MG63 (cell line): ENCODE results near the gene ZBTB20. TPM values are rescaled to one million over a fixed set of nuclear protein-coding genes. Genes with fewer than 3 reads are reported as not detected.
A peak's percentile ranks its signal among the peaks of the same experiment; 100 is the strongest.

Experiments used
- DNase-seq: peaks from one replicate; pipeline ENCODE4 v3.0.0-alpha.2; 2020
- H3K27me3 ChIP-seq: fragments of 250-450 bp; sonication (Bioruptor Pico); 2 replicates; pipeline ENCODE4 v1.5.1; 2020; ENCODE audit warnings: mild to moderate bottlenecking, moderate library complexity
- H3K36me3 ChIP-seq: fragments of 250-450 bp; sonication (Bioruptor Pico); 2 replicates; pipeline ENCODE4 v1.5.1; 2020; ENCODE audit warnings: mild to moderate bottlenecking, moderate library complexity
- H3K4me3 ChIP-seq: fragments of 250-450 bp; sonication (Bioruptor Pico); 2 replicates; pipeline ENCODE4 v1.5.1; 2020; ENCODE audit warnings: mild to moderate bottlenecking, moderate library complexity
- H3K9me3 ChIP-seq: fragments of 250-450 bp; sonication (Bioruptor Pico); 2 replicates; pipeline ENCODE4 v1.5.1; 2020; ENCODE audit warnings: mild to moderate bottlenecking, moderate library complexity
- total RNA-seq: library from RNA; depleted of rRNA; stranded (reverse); fragments of >200 nt; shearing (Covaris generic); gene quantifications from 2 replicates; pipeline ENCODE4 v1.2.3, GENCODE V29; 2014; ENCODE audit warnings: low replicate concordance

Gene ZBTB20
- total RNA-seq, 1 experiment from 2014 or later = 6.5 TPM

GRCh38 chr3:114879059-114880031 lies 267.7 kb downstream of the ZBTB20 start:
- DNase-seq = peak; percentile 37
- no peaks in the 10 kb centered on the region for H3K36me3 ChIP-seq
- no peaks in the 10 kb centered on the region for H3K27me3 ChIP-seq
- no peaks in the 10 kb centered on the region for H3K9me3 ChIP-seq
- H3K4me3 ChIP-seq = no peak overlapping the region

- DNase-seq = no peak
- no peaks in the 10 kb centered on the region for H3K9me3 ChIP-seq
- H3K36me3 ChIP-seq = no peaks in the 10 kb centered on the region
These were observed 268.8 kb downstream of the ZBTB20 start for GRCh38 chr3:114878114-114878839.

GRCh38 chr3:114877378-114878113 lies 269.5 kb downstream of the ZBTB20 start:
- no peaks in the 10 kb centered on the region for H3K27me3 ChIP-seq
- H3K4me3 ChIP-seq = no peak overlapping the region
- no peak for DNase-seq
- H3K9me3 ChIP-seq = no peaks in the 10 kb centered on the region
- no peaks in the 10 kb centered on the region for H3K36me3 ChIP-seq

More at GRCh38 chr3:114878114-114878839, 268.8 kb downstream of the ZBTB20 start:
- Histone ChIP-seq H3K4me3 (no peak overlapping the region), H3K27me3 (no peaks in the 10 kb centered on the region)

- no peak for DNase-seq
- Histone ChIP-seq H3K4me3 (no peak overlapping the region), H3K27me3 (no peaks in the 10 kb centered on the region), H3K9me3 (no peaks in the 10 kb centered on the region), H3K36me3 (no peaks in the 10 kb centered on the region)
These were observed 272.5 kb downstream of the ZBTB20 start for GRCh38 chr3:114874522-114874971.

- Histone ChIP-seq H3K27me3 (no peaks in the 10 kb centered on the region), H3K4me3 (no peak overlapping the region), H3K36me3 (no peaks in the 10 kb centered on the region), H3K9me3 (no peaks in the 10 kb centered on the region)
- no peak for DNase-seq
These were observed 273.5 kb downstream of the ZBTB20 start for GRCh38 chr3:114873591-114873990.

GRCh38 chr3:114872588-114872987 lies 274.5 kb downstream of the ZBTB20 start:
- Histone ChIP-seq H3K9me3 (no peaks in the 10 kb centered on the region), H3K4me3 (no peak overlapping the region), H3K27me3 (no peaks in the 10 kb centered on the region), H3K36me3 (no peaks in the 10 kb centered on the region)
- no peak for DNase-seq

- no peaks in the 10 kb centered on the region for H3K9me3 ChIP-seq
- no peak for DNase-seq
- H3K27me3 ChIP-seq = no peaks in the 10 kb centered on the region
- H3K4me3 ChIP-seq = no peak overlapping the region
- no peaks in the 10 kb centered on the region for H3K36me3 ChIP-seq
These were observed 275.0 kb downstream of the ZBTB20 start for GRCh38 chr3:114872050-114872449.

- no peak overlapping the region for H3K4me3 ChIP-seq
- no peak for DNase-seq
- H3K9me3 ChIP-seq = no peaks in the 10 kb centered on the region
- no peaks in the 10 kb centered on the region for H3K36me3 ChIP-seq
- H3K27me3 ChIP-seq = no peaks in the 10 kb centered on the region
These were observed 279.1 kb downstream of the ZBTB20 start for GRCh38 chr3:114867835-114868503.

GRCh38 chr3:114867359-114867758 lies 279.7 kb downstream of the ZBTB20 start:
- no peaks in the 10 kb centered on the region for H3K36me3 ChIP-seq
- H3K9me3 ChIP-seq = no peaks in the 10 kb centered on the region
- no peak overlapping the region for H3K4me3 ChIP-seq
- no peak for DNase-seq
- no peaks in the 10 kb centered on the region for H3K27me3 ChIP-seq

GRCh38 chr3:114866430-114866829 lies 280.7 kb downstream of the ZBTB20 start:
- Histone ChIP-seq H3K4me3 (no peak overlapping the region), H3K27me3 (no peaks in the 10 kb centered on the region), H3K36me3 (no peaks in the 10 kb centered on the region), H3K9me3 (no peaks in the 10 kb centered on the region)
- no peak for DNase-seq

- no peak for DNase-seq
- H3K27me3 ChIP-seq = no peaks in the 10 kb centered on the region
- H3K9me3 ChIP-seq = no peaks in the 10 kb centered on the region
- no peak overlapping the region for H3K4me3 ChIP-seq
- no peaks in the 10 kb centered on the region for H3K36me3 ChIP-seq
These were observed 282.1 kb downstream of the ZBTB20 start for GRCh38 chr3:114864970-114865369.

GRCh38 chr3:114863848-114864247 lies 283.2 kb downstream of the ZBTB20 start:
- Histone ChIP-seq H3K36me3 (no peaks in the 10 kb centered on the region), H3K27me3 (no peaks in the 10 kb centered on the region), H3K9me3 (no peaks in the 10 kb centered on the region), H3K4me3 (no peak overlapping the region)
- DNase-seq = no peak

GRCh38 chr3:114861666-114862065 lies 285.4 kb downstream of the ZBTB20 start:
- Histone ChIP-seq H3K36me3 (no peaks in the 10 kb centered on the region), H3K9me3 (no peaks in the 10 kb centered on the region), H3K4me3 (no peak overlapping the region), H3K27me3 (no peaks in the 10 kb centered on the region)
- no peak for DNase-seq

GRCh38 chr3:114860531-114860930 lies 286.6 kb downstream of the ZBTB20 start:
- no peaks in the 10 kb centered on the region for H3K9me3 ChIP-seq
- H3K4me3 ChIP-seq = no peak overlapping the region
- DNase-seq = no peak
- no peaks in the 10 kb centered on the region for H3K27me3 ChIP-seq
- no peaks in the 10 kb centered on the region for H3K36me3 ChIP-seq

- Histone ChIP-seq H3K4me3 (no peak overlapping the region), H3K27me3 (no peaks in the 10 kb centered on the region), H3K9me3 (no peaks in the 10 kb centered on the region), H3K36me3 (no peaks in the 10 kb centered on the region)
- no peak for DNase-seq
These were observed 288.8 kb downstream of the ZBTB20 start for GRCh38 chr3:114858329-114858728.

GRCh38 chr3:114857299-114857701 lies 289.8 kb downstream of the ZBTB20 start:
- Histone ChIP-seq H3K4me3 (no peak overlapping the region), H3K36me3 (no peaks in the 10 kb centered on the region), H3K9me3 (no peaks in the 10 kb centered on the region), H3K27me3 (no peaks in the 10 kb centered on the region)
- DNase-seq = no peak
